LNCAP (cell line): ENCODE measurements around the gene ANKRD11.

Source experiments
- TF ChIP-seq, protein P1 (sequence below): fragments of 450-650 bp; IDR thresholded peaks from 2 replicates; pipeline ENCODE4 v1.5.1; 2017; ENCODE audit warnings: mild to moderate bottlenecking

ANKRD11 gene

DNA sequence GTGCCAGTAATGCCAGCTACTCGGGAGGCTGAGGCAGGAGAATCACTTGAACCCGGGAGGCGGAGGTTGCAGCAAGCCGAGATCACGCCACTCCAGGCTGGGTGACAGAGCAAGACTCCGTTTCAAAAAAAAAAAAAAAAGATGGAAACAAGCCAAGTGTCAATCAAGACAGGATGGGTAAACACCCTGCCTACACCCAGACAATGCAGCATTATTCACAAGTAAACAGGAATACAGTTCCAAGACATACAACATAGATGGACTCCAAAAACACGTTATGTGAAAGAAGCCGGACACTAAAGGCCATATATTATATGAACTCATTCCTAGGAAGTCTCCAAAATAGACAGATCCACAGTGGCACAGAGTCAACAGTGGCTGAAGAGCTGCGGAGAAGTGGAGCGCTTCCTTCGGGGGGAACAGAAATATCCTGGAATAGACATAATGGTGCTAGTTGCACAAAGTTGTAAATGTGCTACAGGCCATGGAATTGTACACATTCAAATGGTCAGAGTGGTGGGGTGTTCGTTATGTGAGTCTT, 33.9 kb downstream of the ANKRD11 start:
- TF ChIP-seq, protein P1, sequence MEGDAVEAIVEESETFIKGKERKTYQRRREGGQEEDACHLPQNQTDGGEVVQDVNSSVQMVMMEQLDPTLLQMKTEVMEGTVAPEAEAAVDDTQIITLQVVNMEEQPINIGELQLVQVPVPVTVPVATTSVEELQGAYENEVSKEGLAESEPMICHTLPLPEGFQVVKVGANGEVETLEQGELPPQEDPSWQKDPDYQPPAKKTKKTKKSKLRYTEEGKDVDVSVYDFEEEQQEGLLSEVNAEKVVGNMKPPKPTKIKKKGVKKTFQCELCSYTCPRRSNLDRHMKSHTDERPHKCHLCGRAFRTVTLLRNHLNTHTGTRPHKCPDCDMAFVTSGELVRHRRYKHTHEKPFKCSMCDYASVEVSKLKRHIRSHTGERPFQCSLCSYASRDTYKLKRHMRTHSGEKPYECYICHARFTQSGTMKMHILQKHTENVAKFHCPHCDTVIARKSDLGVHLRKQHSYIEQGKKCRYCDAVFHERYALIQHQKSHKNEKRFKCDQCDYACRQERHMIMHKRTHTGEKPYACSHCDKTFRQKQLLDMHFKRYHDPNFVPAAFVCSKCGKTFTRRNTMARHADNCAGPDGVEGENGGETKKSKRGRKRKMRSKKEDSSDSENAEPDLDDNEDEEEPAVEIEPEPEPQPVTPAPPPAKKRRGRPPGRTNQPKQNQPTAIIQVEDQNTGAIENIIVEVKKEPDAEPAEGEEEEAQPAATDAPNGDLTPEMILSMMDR = no peak

DNA sequence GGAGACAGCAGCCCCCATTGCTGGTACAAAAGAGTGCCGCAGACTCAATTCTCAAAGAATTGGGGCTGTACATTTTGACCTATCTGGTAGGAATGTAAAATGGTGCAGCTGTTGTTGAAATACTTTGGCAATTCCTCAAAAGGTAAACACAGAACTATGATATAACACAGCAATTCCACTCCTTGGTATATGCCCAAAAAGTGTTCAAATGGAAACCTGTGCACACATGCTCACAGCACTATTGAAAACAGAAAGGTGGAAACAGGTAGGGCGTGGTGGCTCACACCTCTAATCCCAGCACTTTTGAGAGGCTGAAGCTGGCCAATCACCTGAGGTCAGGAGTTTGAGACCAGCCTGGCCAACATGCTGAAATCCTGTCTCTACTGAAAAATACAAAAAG, 34.7 kb downstream of the ANKRD11 start:
- TF ChIP-seq, protein P1 = no peak

DNA sequence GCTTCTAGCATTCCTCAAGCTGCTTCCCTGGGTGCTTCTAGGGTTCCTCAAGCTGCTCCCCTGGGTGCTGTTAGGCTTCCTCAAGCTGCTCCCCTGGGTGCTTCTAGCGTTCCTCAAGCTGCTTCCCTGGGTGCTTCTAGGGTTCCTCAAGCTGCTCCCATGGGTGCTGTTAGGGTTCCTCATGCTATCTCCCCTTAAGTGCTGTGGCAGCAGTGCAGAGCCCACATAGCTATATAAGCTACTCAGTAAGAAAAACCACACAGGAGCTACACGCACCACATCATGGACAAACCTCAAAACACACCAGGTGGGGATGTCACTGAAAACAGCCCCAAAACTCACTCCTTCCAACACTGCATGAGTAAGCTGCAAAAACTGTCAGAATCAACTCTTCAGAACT, 35.2 kb downstream of the ANKRD11 start:
- TF ChIP-seq, protein P1 = no peak

DNA sequence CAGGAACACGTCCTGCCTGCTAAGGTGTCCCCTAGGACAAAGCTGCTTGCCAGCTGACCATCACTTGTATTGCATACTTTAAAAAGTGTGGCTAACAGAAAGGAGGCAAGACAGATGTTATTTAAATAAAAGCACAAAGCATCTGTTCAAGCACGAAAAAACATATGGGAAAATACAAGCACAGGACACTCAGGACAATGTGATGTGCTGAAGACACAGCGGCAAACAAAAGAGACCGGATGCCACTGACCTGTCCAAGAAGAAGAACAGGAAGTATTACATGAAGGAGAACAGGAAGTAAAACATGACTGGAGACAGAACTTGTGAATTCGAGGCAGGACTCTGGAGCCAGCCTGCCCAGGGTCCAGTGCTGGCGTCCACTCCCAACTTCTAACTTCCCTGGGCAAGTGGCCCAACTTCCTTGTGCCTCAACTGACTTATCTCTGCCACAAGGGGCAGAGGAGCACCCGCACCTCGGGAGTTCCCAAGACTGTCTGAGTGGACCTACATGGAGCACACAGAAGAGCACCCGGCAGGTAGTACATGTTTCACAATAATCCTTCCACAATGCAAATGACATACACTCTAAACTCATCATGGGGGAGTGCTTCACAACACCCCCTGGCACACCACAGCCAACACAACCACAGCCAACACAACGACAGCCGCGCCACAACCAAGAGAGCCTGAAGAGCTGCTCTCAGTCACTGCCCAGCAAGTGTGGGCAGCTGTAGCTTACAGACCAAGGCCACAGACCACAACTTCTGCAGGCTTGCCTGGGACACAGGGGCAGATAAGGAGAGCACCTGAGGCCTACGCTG, 36.6 kb downstream of the ANKRD11 start:
- TF ChIP-seq, protein P1 = no peak; the same call in 1 of the 2 replicates

DNA sequence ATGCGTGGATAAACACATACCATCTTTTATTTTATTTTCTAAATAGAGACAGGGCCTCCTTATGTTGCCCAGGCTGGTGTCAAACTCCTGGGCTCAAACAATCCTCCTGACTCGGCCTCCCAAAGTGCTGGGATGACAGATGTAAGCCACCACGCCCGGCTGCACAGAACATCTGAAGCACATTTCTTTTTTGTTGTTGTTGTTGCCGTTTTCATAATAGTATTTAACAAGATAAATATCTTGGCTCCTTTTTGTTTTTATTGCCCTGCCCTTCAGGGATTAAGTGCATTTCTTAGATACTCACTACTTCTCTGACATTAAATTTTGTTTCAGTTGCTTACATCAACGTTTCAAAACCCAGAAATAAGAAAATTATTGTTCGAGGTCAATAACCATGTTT, 37.4 kb downstream of the ANKRD11 start:
- TF ChIP-seq, protein P1 = no peak

DNA sequence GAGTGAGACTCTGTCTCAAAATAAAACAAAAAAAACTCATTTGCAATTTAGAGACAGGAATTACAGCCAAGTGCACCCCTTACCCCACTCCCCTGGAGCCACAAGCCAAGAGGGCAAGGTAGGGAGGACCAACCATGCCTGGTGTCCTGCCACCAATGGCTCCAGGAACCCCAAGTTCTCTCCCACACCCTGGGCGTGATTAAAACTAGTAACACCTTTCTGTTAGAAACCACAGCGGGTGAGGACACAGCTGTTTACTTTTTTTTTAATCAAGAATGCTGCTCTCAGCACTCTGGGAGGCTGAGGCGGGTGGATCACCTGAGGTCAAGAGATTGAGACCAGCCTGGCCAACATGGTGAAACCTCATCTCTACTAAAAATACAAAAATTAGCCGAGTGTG, 38.1 kb downstream of the ANKRD11 start:
- TF ChIP-seq, protein P1 = no peak

DNA sequence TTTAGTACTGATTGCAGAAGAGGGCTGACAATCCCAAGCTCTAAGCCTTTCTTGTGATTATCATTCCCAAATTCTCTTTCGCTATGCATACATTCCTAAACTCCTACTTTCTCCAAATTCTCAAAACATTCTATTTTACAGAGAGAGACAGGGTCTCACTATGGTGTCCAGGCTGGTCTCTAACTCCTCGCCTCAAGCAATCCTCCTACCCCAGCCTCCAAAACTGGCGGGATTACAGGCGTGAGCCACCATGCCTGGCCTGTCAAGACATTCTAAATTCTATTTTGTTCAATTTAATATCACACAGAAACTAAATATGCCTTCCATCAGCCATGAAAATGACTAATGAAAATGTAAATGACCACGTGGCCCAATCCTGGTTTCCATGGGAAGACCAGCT, 39.8 kb downstream of the ANKRD11 start:
- TF ChIP-seq, protein P1 = no peak
